Upper lobe of right lung (tissue), 1 donor: ENCODE data around the gene CRAMP1. TPM values are rescaled to one million over a fixed set of nuclear protein-coding genes. Genes with fewer than 3 reads are reported as not detected.

Source experiments
- ATAC-seq: fragments of 200-7000 bp; cut with Tn5 transposase; one replicate; pipeline ENCODE4 v1.9.1; 2020; ENCODE audit warnings: mild to moderate bottlenecking, moderate library complexity
- DNase-seq: peaks from one replicate; pipeline ENCODE4 v3.0.0-alpha.2; 2020
- H3K27ac ChIP-seq: fragments of 200-600 bp; one replicate; pipeline ENCODE4 v1.8.0; 2022
- H3K27me3 ChIP-seq: fragments of 200-600 bp; one replicate; pipeline ENCODE4 v1.8.0; 2022; ENCODE audit warnings: mild to moderate bottlenecking
- H3K36me3 ChIP-seq: fragments of 200-600 bp; one replicate; pipeline ENCODE4 v1.8.0; 2022
- H3K4me1 ChIP-seq: fragments of 200-600 bp; one replicate; pipeline ENCODE4 v1.8.0; 2022
- H3K4me3 ChIP-seq: fragments of 200-600 bp; one replicate; pipeline ENCODE4 v1.8.0; 2022; ENCODE audit warnings: mild to moderate bottlenecking
- H3K9me3 ChIP-seq: fragments of 200-600 bp; one replicate; pipeline ENCODE4 v1.8.0; 2022
- intact Hi-C: fragments of 100-400 bp; cut with DNase I; formaldehyde crosslinking; loops from one replicate; pipeline ENCODE4 v1.11.0; 2022
- total RNA-seq: library from RNA; stranded (reverse); fragmentation: NEBNext Ultra II Directional; extraction: Animal tissue kit (Norgen Biotek cat#: 25700); gene quantifications from one replicate; pipeline ENCODE4 v1.2.1, GENCODE V29; 2021
- TF ChIP-seq, protein P1 (sequence below): fragments of 200-600 bp; IDR thresholded peaks from one replicate; pipeline ENCODE4 v1.8.0; 2022; ENCODE audit warnings: antibody characterized with exemption
- donor health status: DM: no; HTN: yes; CAD: no; lungs with severe emphysema.

The CRAMP1 gene
- total RNA-seq, 1 donor from 2014 or later: 21.4 TPM

DNA sequence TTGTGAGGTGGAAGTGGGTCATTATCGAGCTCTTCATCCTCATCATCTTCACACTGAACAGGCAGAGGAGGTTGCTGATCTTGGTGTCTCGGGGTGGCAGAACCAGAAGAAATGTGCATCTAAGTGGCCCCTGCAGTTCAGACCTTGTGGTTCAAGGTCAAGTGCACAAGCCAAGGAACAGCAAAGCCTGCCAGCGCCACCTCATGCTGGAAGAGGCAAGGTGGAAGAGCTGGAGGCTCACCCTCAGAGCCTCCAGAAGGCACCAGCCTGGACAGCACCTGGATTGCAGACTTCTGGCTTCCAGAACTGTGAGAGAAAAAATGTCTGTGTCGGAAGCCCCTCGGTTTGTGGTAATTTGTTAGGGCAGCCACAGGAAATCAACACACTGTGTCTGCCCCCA is 32.9 kb upstream of the CRAMP1 start:
- Histone ChIP-seq H3K9me3 (no peaks in the 10 kb centered on the region), H3K4me3 (no peak overlapping the region), H3K27ac (no peak overlapping the region), H3K36me3 (peaks cover 29% of the 10 kb centered on the region), H3K4me1 (no peaks in the 10 kb centered on the region), H3K27me3 (no peaks in the 10 kb centered on the region)
- ATAC-seq (no peak), DNase-seq (no peak)
- intact Hi-C loops: no loop called here
- TF ChIP-seq, protein P1, sequence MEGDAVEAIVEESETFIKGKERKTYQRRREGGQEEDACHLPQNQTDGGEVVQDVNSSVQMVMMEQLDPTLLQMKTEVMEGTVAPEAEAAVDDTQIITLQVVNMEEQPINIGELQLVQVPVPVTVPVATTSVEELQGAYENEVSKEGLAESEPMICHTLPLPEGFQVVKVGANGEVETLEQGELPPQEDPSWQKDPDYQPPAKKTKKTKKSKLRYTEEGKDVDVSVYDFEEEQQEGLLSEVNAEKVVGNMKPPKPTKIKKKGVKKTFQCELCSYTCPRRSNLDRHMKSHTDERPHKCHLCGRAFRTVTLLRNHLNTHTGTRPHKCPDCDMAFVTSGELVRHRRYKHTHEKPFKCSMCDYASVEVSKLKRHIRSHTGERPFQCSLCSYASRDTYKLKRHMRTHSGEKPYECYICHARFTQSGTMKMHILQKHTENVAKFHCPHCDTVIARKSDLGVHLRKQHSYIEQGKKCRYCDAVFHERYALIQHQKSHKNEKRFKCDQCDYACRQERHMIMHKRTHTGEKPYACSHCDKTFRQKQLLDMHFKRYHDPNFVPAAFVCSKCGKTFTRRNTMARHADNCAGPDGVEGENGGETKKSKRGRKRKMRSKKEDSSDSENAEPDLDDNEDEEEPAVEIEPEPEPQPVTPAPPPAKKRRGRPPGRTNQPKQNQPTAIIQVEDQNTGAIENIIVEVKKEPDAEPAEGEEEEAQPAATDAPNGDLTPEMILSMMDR: no peak

DNA sequence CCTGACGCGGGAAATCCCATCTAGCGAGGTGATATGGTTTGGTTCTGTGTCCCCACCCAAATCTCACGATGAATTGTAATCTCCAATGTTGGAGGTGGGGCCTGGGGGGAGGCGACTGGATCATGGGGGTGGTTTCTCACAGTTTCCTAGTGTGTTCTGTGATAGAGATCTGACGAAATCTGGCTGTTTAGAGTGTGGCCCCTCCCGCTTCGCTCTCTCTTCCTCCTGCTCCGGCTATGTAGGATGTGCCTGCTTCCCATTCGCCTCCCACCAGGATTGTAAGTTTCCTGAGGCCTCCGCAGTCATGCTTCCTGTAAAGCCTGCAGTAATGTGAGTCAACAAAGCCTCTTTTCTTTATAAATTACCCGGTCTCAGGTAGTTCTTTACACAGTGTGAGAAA is 31.9 kb upstream of the CRAMP1 start:
- no peak for ATAC-seq

DNA sequence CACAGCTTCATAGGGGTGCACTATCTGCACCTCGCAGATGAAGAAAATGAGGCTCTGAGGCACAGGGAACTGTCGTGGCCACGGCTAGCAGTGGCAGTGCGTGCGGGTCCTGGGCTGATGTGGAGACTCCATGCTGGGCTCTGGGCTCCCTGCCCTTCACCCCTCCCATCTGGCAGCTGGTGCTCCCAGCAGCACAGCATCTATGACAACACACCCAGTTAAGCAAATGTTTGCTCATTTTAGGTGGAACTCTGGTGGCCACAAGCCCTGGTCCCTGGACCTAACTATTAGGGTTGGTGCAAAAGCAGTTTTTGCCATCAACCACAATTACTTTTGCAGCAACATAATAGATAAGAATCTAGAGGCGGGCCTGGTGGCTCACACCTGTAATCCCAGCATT is 31.2 kb upstream of the CRAMP1 start:
- intact Hi-C loops: no loop called here
- H3K9me3 ChIP-seq: no peaks in the 10 kb centered on the region
- H3K4me1 ChIP-seq: no peaks in the 10 kb centered on the region
- H3K27ac ChIP-seq: no peak overlapping the region
- H3K36me3 ChIP-seq: peaks cover 41% of the 10 kb centered on the region
- H3K4me3 ChIP-seq: no peak overlapping the region
- H3K27me3 ChIP-seq: no peaks in the 10 kb centered on the region
- TF ChIP-seq, protein P1: no peak
- ATAC-seq (no peak), DNase-seq (no peak)

More for the DNA sequence above, 31.9 kb upstream of the CRAMP1 start:
- Histone ChIP-seq H3K4me1 (no peaks in the 10 kb centered on the region), H3K27me3 (no peaks in the 10 kb centered on the region), H3K4me3 (no peak overlapping the region), H3K9me3 (no peaks in the 10 kb centered on the region), H3K36me3 (peaks cover 40% of the 10 kb centered on the region), H3K27ac (no peak overlapping the region)
- no peak for DNase-seq
- TF ChIP-seq, protein P1: no peak
- intact Hi-C loops: no loop called here

DNA sequence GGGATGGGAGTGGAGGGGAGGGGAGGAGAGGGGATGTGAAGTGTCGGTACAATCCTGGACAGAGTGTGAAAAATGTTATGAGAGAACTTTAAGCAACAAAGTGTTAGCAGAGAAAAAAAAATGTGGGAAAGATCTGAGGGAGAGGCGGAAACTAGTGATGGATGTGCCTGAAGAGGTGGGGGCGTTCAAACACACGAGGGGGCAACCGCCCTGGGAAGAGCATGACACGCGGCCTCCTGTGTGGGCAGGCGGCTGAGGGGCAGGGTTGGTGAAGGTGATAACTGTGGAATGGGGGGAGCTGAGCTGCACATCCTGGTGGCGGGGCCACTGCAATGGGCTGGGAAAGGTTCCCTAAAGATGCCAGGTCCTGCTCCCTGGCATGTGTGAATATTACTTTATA is 30.4 kb upstream of the CRAMP1 start:
- H3K27ac ChIP-seq: no peak overlapping the region
- no peak for DNase-seq
- H3K9me3 ChIP-seq: no peaks in the 10 kb centered on the region
- TF ChIP-seq, protein P1: no peak
- no peaks in the 10 kb centered on the region for H3K27me3 ChIP-seq
- no peak overlapping the region for H3K4me3 ChIP-seq
- no peak for ATAC-seq
- intact Hi-C loops: no loop called here
- H3K4me1 ChIP-seq: no peaks in the 10 kb centered on the region
- peaks cover 41% of the 10 kb centered on the region for H3K36me3 ChIP-seq

DNA sequence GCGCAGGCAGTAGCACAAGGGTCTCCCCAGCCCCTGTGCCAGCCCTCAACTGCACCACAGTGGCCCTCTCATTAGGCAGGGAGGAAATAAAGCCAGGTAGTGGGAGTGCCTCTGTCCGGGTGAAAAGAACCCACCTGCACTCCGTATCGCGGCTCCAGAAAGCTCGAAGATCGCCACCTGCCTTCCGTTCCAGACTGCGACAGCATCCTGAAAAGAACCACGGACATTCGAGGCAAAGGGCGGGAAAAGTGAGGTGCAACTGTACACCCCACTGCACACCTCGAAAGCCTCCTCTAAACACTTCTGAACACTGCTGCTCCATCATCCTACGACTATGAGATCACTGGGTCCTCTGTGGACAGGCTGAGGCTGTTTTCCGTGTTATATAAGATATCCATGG is 29.0 kb upstream of the CRAMP1 start:
- Histone ChIP-seq H3K27me3 (no peaks in the 10 kb centered on the region), H3K36me3 (peaks cover 36% of the 10 kb centered on the region), H3K4me1 (no peaks in the 10 kb centered on the region), H3K27ac (no peak overlapping the region), H3K9me3 (no peaks in the 10 kb centered on the region), H3K4me3 (no peak overlapping the region)
- intact Hi-C loops: no loop called here
- no peak for DNase-seq
- no peak for ATAC-seq
- TF ChIP-seq, protein P1: no peak

DNA sequence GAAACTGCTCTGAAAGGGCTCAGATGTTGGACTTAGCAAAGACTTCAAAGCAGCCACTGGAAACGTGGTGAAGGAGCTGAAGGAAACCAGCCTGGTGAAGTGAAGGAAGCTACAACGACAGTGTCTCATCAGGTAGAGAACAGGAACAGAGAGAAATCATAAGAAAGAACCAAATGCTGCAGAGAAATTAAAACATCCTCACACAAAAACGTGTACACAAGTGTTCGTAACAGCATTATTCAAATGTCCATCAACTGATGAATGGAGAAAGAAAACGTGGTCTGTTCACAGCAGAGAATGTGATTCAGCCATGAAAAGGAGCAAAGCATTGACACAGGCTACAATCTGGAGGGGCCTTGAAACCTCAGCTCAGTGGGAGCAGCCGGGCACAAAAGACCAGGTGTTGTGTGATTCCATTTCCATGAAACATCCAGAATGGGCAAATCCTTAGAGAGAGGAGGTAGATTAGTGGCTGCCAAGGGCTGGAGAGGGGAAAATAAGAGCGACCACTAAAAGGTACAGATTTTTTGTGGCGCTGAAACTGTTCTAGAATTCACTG is 27.2 kb upstream of the CRAMP1 start:
- Histone ChIP-seq H3K27ac (no peak overlapping the region), H3K27me3 (no peaks in the 10 kb centered on the region), H3K36me3 (peaks cover 22% of the 10 kb centered on the region), H3K9me3 (no peaks in the 10 kb centered on the region), H3K4me3 (no peak overlapping the region), H3K4me1 (no peaks in the 10 kb centered on the region)
- intact Hi-C loops: no loop called here
- ATAC-seq (no peak), DNase-seq (no peak)
- TF ChIP-seq, protein P1: no peak
